Vagina (tissue), 2 donors: ENCODE measurements around the gene BLACAT1. TPM values are rescaled to one million over a fixed set of nuclear protein-coding genes. Genes with fewer than 3 reads are reported as not detected.

Experiments
- DNase-seq, 2 donors: peaks; one replicate each; pipeline ENCODE4 v3.0.0-alpha.2; 2017; ENCODE audit errors: extremely low spot score in 2 of 2
- H3K27ac ChIP-seq: fragments of 200-600 bp; sonication (generic); one replicate; pipeline ENCODE4 v1.5.1; 2019
- H3K27me3 ChIP-seq: fragments of 200-600 bp; sonication (generic); one replicate; pipeline ENCODE4 v1.5.1; 2019
- H3K36me3 ChIP-seq, 2 donors: fragments of 200-600 bp; sonication (generic); one replicate each; pipeline ENCODE4 v1.5.1; 2017 to 2019
- H3K4me1 ChIP-seq: fragments of 200-600 bp; sonication (generic); one replicate; pipeline ENCODE4 v1.5.1; 2019
- H3K4me3 ChIP-seq, 2 donors: fragments of 200-600 bp; sonication (generic); 1 replicate in 1 of 2; 2 replicates in 1 of 2; pipeline ENCODE4 v1.5.1; 2016 to 2019
- H3K9me3 ChIP-seq: fragments of 200-600 bp; sonication (generic); one replicate; pipeline ENCODE4 v1.5.1; 2019
- POLR2A ChIP-seq, 2 donors: fragments of 450-650 bp; IDR thresholded peaks; one replicate each; pipeline ENCODE4 v1.6.1; 2017; ENCODE audit warnings: antibody characterized with exemption in 2 of 2, mild to moderate bottlenecking in 2 of 2, moderate library complexity in 2 of 2
- POLR2AphosphoS5 ChIP-seq, 2 donors: sonication (generic); formaldehyde crosslinking; IDR thresholded peaks; one replicate each; pipeline ENCODE4 v1.9.0; 2017; ENCODE audit warnings: antibody characterized with exemption in 2 of 2, mild to moderate bottlenecking in 2 of 2, low read depth in 1 of 2; ENCODE audit not compliant: insufficient read depth in 1 of 2
- intact Hi-C: fragments of 100-400 bp; cut with DNase I; formaldehyde crosslinking; loops from one replicate; pipeline ENCODE4 v1.15.1; 2023
- total RNA-seq: library from RNA; depleted of rRNA; stranded (reverse); fragments of >200 nt; gene quantifications from one replicate; pipeline ENCODE4 v1.2.3, GENCODE V29; 2016
- TF ChIP-seq, protein P1 (sequence below), 3 experiments: fragments of 450-650 bp in 2 of 3; fragments of 200-600 bp in 1 of 3; sonication (generic) in 1 of 3; IDR thresholded peaks; one replicate each; pipeline ENCODE4 v1.5.1; 2017 to 2019; ENCODE audit warnings: antibody characterized with exemption in 3 of 3, mild to moderate bottlenecking in 2 of 3, moderate library complexity in 2 of 3

BLACAT1 gene
- total RNA-seq, 1 donor from 2014 or later = 0.98 TPM

- H3K4me3 ChIP-seq = peak overlapping the region; percentile 6 to 27
- H3K4me1 ChIP-seq = peaks cover 13% of the 10 kb centered on the region
- no peaks in the 10 kb centered on the region for H3K36me3 ChIP-seq
- no peak for DNase-seq
- no peak overlapping the region for H3K27ac ChIP-seq
- intact Hi-C loops = no loop called here
- TF ChIP-seq POLR2A (IDR thresholded peaks at IDR 0.05) (no peak), POLR2AphosphoS5 (IDR thresholded peaks at IDR 0.05; ENCODE audit: insufficient read depth in 1 of 2, low read depth in 1 of 2) (no peak)
- TF ChIP-seq, protein P1, sequence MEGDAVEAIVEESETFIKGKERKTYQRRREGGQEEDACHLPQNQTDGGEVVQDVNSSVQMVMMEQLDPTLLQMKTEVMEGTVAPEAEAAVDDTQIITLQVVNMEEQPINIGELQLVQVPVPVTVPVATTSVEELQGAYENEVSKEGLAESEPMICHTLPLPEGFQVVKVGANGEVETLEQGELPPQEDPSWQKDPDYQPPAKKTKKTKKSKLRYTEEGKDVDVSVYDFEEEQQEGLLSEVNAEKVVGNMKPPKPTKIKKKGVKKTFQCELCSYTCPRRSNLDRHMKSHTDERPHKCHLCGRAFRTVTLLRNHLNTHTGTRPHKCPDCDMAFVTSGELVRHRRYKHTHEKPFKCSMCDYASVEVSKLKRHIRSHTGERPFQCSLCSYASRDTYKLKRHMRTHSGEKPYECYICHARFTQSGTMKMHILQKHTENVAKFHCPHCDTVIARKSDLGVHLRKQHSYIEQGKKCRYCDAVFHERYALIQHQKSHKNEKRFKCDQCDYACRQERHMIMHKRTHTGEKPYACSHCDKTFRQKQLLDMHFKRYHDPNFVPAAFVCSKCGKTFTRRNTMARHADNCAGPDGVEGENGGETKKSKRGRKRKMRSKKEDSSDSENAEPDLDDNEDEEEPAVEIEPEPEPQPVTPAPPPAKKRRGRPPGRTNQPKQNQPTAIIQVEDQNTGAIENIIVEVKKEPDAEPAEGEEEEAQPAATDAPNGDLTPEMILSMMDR (IDR thresholded peaks at IDR 0.05) = no peak
- H3K27me3 ChIP-seq = peaks cover 23% of the 10 kb centered on the region
- no peaks in the 10 kb centered on the region for H3K9me3 ChIP-seq
Observed at GRCh38 chr1:205456868-205457745, 1.3 kb upstream of the BLACAT1 start.

- no peak for DNase-seq
- TF ChIP-seq POLR2A (IDR thresholded peaks at IDR 0.05) (no peak), POLR2AphosphoS5 (IDR thresholded peaks at IDR 0.05; ENCODE audit: insufficient read depth in 1 of 2, low read depth in 1 of 2) (no peak)
- TF ChIP-seq, protein P1 (IDR thresholded peaks at IDR 0.05) = no peak
- Histone ChIP-seq H3K27me3 (peaks cover 23% of the 10 kb centered on the region), H3K4me3 (peak overlapping the region in 1 of 2 donors; percentile 27), H3K4me1 (peaks cover 13% of the 10 kb centered on the region), H3K9me3 (no peaks in the 10 kb centered on the region), H3K36me3 (no peaks in the 10 kb centered on the region), H3K27ac (no peak overlapping the region)
- intact Hi-C loops = no loop called here
Observed at GRCh38 chr1:205456383-205456867, 580 bp upstream of the BLACAT1 start.

- no peaks in the 10 kb centered on the region for H3K9me3 ChIP-seq
- H3K4me3 ChIP-seq = no peak overlapping the region
- TF ChIP-seq, protein P1 (IDR thresholded peaks at IDR 0.05) = no peak
- TF ChIP-seq POLR2A (IDR thresholded peaks at IDR 0.05) (no peak), POLR2AphosphoS5 (IDR thresholded peaks at IDR 0.05; ENCODE audit: insufficient read depth in 1 of 2, low read depth in 1 of 2) (no peak)
- peaks cover 17% of the 10 kb centered on the region for H3K4me1 ChIP-seq
- no peaks in the 10 kb centered on the region for H3K36me3 ChIP-seq
- peaks cover 23% of the 10 kb centered on the region for H3K27me3 ChIP-seq
- no peak overlapping the region for H3K27ac ChIP-seq
- intact Hi-C loops = no loop called here
- no peak for DNase-seq
Observed at GRCh38 chr1:205454903-205455335, 926 bp downstream of the BLACAT1 start.

- no peak for TF ChIP-seq POLR2A (IDR thresholded peaks at IDR 0.05)
- TF ChIP-seq POLR2AphosphoS5 (IDR thresholded peaks at IDR 0.05; ENCODE audit: insufficient read depth in 1 of 2, low read depth in 1 of 2) = no peak
- TF ChIP-seq, protein P1 (IDR thresholded peaks at IDR 0.05) = no peak
- H3K4me3 ChIP-seq = no peak overlapping the region
- intact Hi-C loops = no loop called here
- no peaks in the 10 kb centered on the region for H3K9me3 ChIP-seq
- H3K36me3 ChIP-seq = no peaks in the 10 kb centered on the region
- no peak for DNase-seq
- peaks cover 23% of the 10 kb centered on the region for H3K27me3 ChIP-seq
- H3K4me1 ChIP-seq = peaks cover 26% of the 10 kb centered on the region
- H3K27ac ChIP-seq = no peak overlapping the region
Observed at GRCh38 chr1:205453466-205453865, 2.4 kb downstream of the BLACAT1 start.

DNA sequence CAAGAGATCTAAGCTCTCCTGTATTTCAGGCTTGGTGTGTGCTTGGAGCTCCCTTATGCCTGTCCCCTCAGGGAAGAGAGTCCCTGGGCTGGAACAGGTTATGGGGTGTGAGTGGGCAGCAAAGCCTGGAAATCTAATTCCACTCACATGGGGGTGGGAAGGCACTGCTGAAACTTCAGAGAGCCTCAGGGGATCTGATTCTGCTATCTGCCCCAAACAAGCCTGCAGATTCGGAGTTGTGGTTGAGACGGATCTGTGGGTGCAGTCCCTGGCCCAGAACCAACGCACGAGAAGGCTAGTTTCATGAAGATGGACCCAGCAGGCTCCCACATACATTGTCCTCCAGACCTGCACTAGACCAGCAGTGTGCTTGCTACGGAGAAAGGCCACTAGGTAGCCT is 2.9 kb downstream of the BLACAT1 start:
- no peaks in the 10 kb centered on the region for H3K36me3 ChIP-seq
- intact Hi-C loops = no loop called here
- H3K4me3 ChIP-seq = no peak overlapping the region
- DNase-seq = no peak
- H3K27ac ChIP-seq = no peak overlapping the region
- TF ChIP-seq POLR2AphosphoS5 (IDR thresholded peaks at IDR 0.05; ENCODE audit: insufficient read depth in 1 of 2, low read depth in 1 of 2) = no peak
- TF ChIP-seq, protein P1 (IDR thresholded peaks at IDR 0.05) = no peak
- TF ChIP-seq POLR2A (IDR thresholded peaks at IDR 0.05) = no peak
- H3K9me3 ChIP-seq = no peaks in the 10 kb centered on the region
- peaks cover 26% of the 10 kb centered on the region for H3K4me1 ChIP-seq
- H3K27me3 ChIP-seq = peaks cover 23% of the 10 kb centered on the region
